ENCODE measurements around the gene P4HTM.

P4HTM gene, protein sequence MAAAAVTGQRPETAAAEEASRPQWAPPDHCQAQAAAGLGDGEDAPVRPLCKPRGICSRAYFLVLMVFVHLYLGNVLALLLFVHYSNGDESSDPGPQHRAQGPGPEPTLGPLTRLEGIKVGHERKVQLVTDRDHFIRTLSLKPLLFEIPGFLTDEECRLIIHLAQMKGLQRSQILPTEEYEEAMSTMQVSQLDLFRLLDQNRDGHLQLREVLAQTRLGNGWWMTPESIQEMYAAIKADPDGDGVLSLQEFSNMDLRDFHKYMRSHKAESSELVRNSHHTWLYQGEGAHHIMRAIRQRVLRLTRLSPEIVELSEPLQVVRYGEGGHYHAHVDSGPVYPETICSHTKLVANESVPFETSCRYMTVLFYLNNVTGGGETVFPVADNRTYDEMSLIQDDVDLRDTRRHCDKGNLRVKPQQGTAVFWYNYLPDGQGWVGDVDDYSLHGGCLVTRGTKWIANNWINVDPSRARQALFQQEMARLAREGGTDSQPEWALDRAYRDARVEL

DNA sequence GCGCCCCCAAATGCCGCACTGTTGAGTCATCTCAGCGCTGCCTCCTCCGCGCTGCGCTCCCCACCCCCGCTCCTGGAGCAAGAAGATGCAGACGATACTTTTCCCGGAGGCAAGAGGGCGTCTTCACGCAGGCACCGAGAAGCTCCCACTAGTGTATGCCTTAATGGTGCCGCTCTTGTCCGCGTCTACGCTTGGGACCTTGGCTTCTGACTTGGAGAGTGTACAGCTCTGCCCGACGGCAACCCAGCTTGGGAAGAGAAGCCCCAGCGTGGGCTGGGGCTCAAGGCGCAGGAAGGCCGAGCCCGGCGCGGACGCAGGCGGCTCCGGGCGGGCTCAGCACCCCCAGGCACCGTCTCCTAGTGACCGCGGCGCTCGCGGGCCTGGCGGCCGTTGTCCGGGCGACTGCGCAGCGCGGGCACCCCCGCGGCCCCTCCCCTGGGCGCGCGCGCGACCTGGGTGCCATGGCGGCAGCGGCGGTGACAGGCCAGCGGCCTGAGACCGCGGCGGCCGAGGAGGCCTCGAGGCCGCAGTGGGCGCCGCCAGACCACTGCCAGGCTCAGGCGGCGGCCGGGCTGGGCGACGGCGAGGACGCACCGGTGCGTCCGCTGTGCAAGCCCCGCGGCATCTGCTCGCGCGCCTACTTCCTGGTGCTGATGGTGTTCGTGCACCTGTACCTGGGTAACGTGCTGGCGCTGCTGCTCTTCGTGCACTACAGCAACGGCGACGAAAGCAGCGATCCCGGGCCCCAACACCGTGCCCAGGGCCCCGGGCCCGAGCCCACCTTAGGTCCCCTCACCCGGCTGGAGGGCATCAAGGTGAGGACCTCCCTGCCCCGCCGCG lies at the start of gene P4HTM:
TSS of gene P4HTM (plus strand) at position 446 of the 840 bp plus-strand sequence. CDS start at position 462, 16 bp downstream.
- peak; percentile 13 for DNase-seq

DNA sequence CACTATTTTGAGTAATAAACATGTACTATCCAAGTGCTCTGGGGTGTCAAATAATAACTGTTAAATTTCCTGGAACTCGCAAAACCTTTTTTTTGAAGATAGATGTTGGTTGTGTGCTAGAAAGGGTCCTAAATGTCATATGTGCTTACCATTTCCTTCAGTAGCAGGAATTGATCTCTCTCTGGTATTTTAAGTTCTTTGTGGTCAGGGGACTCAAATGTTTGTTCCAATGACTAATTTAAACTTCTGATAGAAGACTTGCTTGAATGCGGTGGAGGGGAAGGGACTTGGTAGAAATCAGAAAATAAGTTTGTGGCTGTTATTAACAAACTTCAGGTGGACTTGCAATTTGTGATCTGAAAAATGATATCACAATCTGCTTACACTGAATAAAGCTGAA lies 44.6 kb upstream of the P4HTM start:
- no peak for DNase-seq

DNA sequence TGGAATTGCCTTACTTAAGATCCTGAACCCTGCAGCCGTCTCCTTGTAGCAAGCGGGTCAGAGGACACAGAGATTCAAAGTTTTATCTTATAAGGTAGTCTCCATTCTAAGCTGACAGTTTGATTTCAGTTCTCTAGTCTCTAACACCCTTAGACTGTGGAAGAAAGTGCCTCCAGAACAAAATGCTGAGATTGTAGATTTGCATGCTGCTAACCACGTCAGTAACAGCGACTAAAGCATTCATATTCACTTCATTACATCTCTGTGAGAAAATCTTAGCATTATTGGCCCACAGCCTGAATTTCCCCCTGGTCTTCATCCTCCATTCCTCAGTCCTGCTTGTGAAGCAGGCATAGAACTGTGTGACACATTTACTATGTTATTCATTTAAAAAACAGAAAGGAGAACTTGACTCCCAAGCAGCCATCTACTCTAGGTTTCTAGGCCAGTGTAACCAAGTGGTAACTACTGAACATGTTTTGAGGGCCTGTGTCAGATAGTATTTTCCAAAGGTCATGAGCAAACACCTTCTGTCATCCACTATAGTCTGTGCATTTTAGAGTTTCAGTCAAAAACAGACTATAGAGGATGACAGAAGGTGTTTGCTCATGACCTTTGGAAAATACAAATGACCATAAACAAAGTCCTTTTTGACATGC lies 44.0 kb upstream of the P4HTM start:
- no peak for DNase-seq

DNA sequence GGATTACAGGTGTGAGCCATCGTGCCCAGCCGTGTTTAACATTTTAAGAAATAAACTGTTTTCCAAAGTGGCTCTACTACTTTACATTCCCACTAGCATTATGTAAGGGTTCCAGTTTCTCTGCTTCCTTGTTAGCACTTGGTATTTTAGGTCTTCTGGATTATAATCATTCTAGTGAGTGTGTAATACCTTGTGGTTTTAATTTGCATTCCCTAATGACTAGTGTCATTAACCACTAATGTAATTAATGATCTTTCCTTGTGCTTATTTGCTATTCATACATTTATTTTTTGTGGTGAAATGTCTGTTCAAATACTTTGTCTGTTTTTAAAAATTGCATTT lies 40.7 kb upstream of the P4HTM start:
- DNase-seq = no peak

DNA sequence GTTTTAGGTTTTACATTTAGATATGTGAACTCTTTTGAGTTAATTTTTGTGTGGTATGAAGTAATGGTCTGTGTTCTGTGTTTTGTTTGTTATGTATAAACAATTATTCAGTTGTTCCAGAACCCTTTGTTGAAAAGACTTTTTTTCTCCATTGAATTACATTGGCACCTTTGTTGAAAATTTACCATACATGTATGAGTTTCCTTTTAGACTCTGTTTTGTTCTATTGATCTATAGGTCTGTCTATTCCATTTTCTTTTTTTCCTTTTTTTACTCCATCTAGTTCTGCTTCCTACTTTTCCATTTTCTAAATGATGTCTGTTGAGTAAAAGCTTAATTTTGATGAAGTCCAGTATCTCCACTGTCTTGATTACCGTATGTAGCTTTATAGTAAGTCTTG lies 40.0 kb upstream of the P4HTM start:
- DNase-seq = no peak

DNA sequence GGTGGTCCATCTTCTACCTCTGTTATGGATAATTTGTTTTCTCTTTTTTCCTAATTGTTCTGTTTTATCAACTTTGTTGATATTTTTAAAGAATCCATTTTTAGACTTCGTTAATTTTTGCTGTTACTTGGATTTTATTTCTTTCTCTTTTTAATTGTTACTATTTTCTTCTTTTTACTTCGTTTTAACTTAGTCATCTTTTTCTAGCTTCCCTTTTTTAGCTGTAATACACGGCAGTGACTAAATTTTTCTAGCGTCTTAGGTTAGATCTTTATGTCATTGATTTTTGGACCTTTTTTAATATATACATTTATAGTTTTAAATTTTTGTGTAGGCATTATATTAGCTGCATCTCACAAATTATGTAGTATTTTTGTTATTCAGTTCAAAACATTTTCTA lies 38.3 kb upstream of the P4HTM start:
- DNase-seq = no peak

DNA sequence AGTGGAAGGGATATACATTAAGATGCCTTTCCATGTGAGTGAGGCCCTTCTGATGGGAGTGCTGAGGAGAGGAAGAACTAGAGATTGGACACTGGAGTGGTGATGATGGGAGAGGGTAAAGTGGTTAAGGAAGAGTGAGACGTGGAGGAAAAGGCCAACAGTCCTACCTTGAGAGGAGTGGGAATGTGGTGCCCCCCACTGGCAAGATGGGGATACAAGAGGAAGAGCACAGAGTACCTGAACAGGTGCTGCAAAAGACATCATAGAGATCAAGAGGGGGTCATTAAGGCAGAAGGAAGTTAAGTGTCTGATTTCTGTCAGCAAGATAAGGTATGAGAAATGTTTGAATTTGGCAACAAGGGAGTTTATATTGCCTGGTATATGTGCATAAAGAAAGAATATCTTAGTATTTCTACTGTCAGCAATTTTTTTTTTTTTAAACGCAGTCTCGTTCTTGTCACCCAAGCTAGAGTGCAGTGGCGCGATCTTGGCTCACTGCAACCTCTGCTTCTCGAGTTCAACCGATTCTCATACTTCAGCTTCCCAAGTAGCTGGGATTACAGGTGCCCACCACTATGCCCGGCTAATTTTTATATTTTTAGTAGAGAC lies 37.4 kb upstream of the P4HTM start:
- DNase-seq = no peak

DNA sequence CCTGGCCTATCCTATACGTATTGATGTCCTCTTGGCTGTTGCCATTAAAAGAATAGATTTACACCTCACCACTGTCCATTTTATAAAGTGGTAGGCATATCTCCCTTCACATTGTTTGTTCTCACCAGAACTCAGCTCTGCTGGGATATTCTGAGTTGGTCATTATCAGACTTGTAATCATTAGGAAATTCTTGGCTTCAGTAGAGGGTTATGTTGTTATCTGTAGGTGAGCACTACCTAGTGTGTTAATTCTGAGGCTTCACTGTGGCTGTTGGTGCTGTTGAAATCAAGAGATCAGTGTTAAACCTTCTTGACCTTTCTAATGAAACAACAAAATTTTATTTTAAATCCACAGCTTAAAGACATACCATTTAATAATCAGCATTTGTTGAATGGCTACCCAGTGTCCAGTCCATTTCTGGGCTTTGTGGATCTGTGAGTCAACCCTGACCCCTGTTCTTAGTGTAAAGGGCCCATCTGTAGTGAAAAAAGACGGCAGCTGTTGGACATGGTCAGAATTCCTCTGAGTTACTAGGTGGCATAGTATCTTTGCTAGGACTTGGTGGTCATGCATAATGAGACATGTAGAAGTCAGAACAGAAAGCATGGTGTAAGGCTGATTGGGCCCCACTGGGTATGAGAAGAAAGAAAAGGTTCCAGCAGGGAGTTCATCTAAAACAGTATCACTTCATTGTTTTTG lies 32.9 kb upstream of the P4HTM start:
- no peak for DNase-seq

DNA sequence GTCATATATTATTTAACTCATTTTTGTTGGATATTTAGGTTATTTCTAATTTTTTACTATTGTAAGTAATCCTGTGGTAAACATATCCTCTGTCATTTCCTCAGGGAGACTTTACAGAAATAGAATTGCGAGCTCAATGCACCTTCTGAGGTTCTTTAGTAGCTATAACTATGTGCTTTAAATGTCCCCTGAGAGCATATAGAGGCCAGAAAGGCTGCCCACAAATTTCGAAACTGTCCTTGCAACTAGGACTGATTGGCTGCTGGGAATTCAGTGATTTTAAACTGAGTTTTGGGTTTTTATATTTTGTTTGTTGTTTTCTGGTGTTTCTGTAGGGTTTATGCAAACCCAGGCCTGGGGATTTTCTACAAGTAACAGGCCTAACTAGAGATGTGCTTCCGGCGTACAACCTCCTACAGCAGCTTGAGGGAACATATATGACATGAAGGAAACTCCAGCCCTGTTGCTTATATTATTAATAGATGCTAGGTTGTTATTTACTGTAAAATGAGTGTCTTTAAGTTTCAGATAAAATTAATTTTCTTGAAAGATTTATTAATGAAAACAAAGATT lies 29.1 kb upstream of the P4HTM start:
- DNase-seq = no peak

DNA sequence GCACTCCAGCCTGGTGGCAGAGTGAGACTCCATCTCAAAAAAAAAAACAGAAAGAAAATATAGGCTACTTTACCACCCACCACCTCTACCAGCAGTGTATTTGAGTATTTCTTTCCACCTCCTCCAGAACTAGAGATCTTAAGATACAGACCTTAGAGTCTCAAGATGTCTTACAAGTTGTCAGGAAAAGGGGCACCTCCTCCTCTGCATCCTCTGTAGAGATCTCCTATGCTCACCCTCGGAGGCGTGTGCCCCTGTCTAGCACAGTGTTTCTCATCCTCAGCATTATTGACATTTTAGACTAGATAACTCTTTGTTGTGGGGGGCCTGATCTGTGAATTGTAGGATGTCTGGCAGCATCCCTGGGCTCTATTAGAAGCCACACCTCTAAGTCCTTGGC lies 27.7 kb upstream of the P4HTM start:
- no peak for DNase-seq

DNA sequence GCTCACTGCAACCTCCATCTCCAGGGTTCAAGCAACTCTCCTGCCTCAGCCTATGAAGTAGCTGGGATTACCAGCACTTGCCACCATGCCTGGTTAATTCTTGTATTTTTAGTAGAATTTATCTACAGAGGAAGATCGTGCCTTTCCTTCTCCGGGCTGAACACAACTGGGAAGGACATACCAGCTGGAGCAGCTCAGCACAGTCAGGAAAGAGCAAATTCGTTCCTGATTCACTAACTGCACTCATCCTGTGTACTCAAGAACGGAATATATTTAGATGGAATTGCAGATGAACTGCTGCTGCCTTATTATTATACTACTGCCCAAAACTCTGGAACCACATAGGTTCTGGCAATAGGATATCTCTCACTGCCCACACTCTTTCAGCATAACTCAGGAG lies 27.1 kb upstream of the P4HTM start:
- DNase-seq = no peak

DNA sequence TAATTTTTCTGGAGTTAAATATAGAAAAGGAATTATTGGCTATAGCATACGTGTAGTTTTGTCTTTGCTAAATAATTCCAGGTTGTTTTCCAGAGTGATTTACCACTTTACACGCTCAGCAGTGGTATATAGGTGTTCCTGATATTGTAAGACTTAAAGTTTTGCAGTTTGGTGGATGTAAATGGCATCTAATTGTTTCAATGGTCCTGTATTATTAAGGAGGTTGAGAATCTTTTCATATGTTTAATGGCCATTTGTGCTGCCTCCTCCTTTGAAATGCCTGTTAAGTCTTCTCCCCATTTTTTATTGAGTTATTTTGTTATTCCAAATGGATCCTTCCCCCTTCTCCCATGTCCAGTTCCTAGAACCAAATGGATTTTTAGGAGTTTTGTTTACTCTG lies 26.4 kb upstream of the P4HTM start:
- DNase-seq = no peak

DNA sequence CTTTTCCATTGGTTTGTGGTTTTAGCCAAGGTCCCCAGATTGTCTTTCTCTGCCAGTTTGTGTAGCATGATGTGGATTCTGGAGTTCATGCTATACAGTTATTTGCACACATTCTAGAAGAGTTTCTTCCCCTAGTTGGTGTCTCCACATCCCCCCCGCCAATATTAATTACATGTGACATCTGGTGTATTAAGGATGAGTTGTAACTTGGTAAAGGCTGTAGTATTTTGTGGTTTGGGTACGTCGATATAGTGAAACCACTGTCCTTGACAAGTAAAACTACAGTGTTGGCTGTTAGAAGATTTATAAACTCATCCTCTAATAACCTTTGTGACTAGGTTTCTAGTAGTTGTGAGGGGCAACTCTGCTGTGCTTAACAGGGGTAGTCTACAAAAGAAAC lies 23.7 kb upstream of the P4HTM start:
- DNase-seq = no peak

DNA sequence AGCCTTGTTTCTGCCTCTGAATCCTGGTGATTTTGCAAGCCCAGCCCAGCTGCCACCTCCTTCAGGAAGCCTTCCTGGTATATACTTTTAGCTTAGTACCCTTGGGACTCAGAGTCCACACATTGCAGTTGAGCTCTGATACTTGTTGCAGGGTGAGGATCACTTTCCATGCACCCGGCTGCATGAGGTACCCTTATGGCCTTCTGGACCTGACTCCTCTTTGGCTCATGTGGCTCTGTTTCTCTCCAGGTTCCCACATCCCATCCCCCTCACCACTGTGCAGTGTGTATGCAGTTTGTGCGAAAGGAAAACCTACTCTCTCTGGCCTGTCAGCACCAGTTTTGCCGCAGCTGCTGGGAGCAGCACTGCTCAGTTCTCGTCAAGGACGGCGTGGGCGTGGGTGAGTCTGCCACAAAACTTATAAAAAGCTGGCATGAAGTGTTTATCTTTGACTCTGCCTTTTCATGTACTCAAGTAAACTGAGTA lies 23.1 kb upstream of the P4HTM start:
- no peak for DNase-seq

DNA sequence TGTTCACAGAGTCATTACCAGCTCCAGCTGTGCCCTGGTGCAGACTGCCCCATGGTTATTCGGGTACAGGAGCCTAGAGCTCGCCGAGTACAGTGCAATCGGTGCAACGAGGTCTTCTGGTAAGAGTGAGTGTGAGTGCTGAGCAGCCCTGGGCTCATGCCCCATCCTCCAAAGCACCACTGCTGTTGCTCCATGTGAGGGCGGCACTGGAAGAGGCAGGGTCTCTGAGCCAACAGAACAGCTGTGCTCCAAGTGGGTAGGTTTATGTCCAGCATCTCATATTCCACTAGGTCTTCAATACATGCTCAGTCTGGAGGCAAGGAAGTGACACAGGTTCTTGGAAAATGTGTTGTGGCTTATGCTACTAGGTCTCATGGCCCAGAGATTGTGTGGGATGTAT lies 19.5 kb upstream of the P4HTM start:
- no peak for DNase-seq

DNA sequence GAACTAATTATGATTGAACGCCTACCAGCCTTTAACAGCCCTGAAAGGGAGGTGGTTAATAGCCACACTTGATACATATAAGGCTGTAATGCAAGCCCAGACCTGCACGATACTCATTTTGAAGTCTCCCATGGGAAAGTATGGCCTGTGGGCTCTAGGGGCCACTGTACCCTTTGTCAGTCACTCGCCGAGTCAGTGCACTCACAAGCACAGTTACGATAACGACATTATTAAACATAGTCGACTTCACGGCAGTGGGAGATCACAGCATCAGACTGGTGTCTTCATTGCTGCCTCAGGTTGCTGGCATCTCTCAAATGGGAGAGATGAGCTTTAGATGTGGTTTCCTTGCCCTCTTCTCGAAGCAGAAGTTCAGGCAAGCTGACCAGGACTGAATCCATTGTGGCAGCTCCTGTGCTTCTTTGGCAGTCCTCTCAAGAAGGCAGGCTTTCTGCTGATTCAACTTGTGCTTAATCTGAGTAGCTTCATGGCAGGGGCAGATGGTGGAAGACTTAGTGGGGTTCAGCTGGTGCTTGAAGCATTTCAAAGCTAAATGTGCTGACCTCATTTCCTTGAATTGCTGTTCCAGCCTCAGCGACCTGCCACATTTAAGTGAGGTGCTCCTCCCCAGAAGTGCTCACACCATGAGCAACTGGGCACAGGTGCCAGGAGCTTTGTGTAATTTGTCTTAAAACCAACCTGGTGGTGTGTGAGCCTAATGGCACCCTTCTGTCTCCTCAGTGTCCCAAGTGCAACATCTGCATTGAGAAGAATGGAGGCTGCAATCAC lies 15.8 kb upstream of the P4HTM start:
- DNase-seq = no peak

DNA sequence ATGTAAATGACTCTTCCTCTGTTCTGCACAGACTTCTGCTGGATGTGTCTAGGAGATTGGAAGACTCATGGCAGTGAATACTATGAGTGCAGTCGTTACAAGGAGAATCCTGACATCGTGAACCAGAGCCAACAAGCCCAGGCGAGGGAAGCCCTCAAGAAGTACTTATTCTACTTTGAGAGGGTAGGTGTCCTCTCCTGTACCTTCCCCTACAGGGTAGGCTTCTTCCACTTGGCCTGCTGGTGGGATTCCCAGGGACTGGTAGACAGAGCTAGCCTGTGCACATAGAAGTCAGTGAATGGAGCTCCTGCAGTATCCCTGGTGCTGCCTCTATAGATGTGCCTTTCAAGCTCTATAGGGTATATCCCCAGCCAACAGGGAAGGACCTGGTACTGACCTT lies 10.6 kb upstream of the P4HTM start:
- DNase-seq = no peak

DNA sequence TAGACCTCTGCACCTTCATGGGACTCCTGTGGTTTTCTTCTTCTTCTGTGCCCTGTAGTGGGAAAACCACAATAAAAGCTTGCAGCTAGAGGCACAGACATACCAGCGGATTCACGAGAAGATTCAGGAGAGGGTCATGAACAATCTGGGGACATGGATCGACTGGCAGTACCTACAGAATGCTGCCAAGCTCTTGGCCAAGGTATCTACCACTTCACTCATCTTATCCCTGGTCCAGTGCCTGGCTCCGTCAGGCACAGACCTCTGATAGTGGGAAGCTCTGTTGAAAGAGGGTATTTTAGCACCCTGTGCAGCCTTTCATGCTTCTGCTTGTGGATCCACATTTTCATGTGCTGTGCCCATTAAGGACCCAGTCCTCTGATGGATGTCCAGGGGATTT lies 9.7 kb upstream of the P4HTM start:
- DNase-seq = no peak

DNA sequence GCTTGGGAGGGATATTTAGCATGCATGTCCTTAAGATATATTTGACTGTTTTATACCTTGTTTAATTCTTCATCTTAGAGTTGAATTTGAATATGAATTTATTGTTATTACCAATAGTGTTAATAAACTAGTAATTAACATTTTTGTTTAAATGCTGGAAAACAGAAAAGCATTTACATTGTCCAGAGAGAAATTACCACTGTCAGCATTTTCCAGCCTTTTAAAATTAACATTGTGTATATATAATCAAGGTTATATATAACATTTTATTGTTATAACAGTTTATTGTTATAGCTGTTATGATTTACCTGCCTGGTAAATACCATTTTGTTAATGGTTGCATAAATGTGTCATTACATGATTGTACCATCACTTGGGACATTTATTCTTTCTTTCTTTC lies 8.0 kb upstream of the P4HTM start:
- DNase-seq = no peak

DNA sequence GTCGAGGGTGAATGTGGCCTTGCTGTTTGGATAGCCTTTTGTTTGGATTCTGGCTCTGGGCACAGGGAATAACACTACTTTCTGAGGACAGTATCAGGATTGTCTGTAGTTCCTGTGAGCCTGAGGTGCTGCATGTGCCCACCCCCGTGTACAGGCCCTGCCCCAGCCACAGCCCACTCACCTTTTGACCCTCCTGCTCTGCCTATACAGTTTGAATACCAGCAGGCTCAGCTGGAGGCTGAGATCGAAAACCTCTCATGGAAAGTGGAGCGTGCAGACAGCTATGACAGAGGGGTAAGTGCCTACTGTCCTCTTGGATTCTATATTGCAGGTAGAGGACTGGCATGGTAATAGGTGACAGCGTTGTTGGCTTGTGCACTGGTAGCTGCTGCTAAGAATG lies 7.4 kb upstream of the P4HTM start:
- no peak for DNase-seq

DNA sequence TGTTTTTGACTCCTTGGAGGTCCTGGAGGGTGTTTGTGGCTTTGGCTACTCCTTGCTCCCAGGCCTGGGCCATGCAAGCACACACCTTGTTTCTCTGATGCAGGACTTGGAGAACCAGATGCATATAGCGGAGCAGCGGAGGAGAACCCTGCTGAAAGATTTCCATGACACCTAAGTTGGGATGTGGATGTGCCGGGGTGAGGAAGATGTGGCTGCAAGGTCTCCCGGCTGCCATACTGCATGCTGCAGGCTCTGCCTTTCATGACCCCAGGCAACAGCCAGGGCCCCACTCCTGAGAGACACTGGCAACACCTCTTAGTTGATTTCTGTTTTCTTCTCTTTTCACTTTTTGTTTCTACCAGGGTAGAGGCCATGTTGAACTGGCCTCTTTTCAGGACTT lies 6.9 kb upstream of the P4HTM start:
- no peak for DNase-seq

Measured in DMS79 treated with DMSO at 0.1 percent for 48 hours (cell line).